HL-60 (cell line): ENCODE data around the gene DUSP28.

ENCODE experiments used
- DNase-seq, 2 experiments: peaks; one replicate each; pipeline ENCODE4 v3.0.0-alpha.2; 2010 to 2020; ENCODE audit warnings: low read depth in 1 of 2, low spot score in 1 of 2
- H3K27ac ChIP-seq: fragments of 250-450 bp; sonication (Bioruptor Pico); replicated peaks from 2 replicates; pipeline ENCODE4 v1.5.1; 2020; ENCODE audit warnings: mild to moderate bottlenecking, moderate library complexity
- H3K27me3 ChIP-seq: fragments of 250-450 bp; sonication (Bioruptor Pico); 2 replicates; pipeline ENCODE4 v1.5.1; 2021; ENCODE audit warnings: mild to moderate bottlenecking, moderate library complexity; ENCODE audit not compliant: insufficient read depth, poor library complexity, severe bottlenecking
- H3K4me3 ChIP-seq: replicated peaks from 2 replicates; pipeline ENCODE4 v1.5.1; 2011; ENCODE audit warnings: mild to moderate bottlenecking, control low read depth, low read length; ENCODE audit not compliant: insufficient read depth
- CTCF ChIP-seq: IDR thresholded peaks from one replicate; pipeline ENCODE4 v1.5.1; 2011; ENCODE audit warnings: low read length, control low read depth, inconsistent platforms; ENCODE audit not compliant: insufficient read depth
- GABPA ChIP-seq: IDR thresholded peaks from 2 replicates; pipeline ENCODE4 v1.6.1; 2012; ENCODE audit warnings: low read depth
- POLR2AphosphoS5 ChIP-seq: IDR thresholded peaks from 2 replicates; pipeline ENCODE4 v1.6.1; 2012; ENCODE audit warnings: low read depth
- REST ChIP-seq: IDR thresholded peaks from 2 replicates; pipeline ENCODE4 v1.6.1; 2012; ENCODE audit warnings: low read depth; ENCODE audit not compliant: insufficient replicate concordance
- SPI1 ChIP-seq: IDR thresholded peaks from 2 replicates; pipeline ENCODE4 v1.6.1; 2012; ENCODE audit warnings: low read depth, mild to moderate bottlenecking, borderline replicate concordance

The DUSP28 gene

DNA sequence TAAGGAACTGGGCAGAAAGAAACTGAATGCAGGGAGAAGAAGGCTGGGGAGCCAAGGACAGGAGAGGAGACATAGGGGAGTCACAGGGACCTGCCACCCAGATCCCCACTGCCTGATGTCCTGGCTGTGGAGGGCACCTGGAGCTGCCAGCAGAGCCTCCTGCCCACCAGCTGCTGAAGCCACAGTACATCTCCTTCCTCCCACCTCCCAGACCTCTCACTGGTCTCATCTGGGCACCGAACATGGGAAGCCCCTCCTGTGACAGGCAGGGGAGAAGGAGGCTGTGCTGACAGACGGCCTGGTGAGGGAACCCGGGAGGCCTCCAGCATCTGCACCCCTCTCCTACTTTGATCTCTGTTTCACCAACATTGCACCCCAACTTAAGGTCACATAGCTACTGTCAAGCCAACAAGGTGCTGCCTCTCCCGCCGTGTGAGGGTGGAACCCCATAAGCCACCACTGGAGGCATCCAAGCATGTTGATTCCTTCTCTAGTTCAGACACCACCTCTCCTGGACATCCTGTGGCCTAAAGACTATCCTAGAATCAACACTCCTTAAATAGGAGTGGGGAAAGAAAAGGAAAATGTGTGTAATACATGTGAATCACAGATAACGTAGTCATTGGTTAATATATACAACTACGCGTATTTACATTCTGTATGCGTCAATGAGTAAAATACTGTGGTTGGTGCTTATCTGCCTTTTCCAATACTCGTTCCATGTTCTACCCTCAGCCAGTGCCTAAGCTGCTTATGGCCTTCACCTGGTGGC, 4.6 kb downstream of the DUSP28 start:
- DNase-seq, result peak in 1 of 2 experiments; percentile 35
- TF ChIP-seq CTCF (no peak), REST (no peak), GABPA (no peak), SPI1 (no peak), POLR2AphosphoS5 (no peak)
- Histone ChIP-seq H3K27me3 (no peaks in the 10 kb centered on the region), H3K27ac (peak overlapping the region; percentile 92), H3K4me3 (no peak overlapping the region)

DNA sequence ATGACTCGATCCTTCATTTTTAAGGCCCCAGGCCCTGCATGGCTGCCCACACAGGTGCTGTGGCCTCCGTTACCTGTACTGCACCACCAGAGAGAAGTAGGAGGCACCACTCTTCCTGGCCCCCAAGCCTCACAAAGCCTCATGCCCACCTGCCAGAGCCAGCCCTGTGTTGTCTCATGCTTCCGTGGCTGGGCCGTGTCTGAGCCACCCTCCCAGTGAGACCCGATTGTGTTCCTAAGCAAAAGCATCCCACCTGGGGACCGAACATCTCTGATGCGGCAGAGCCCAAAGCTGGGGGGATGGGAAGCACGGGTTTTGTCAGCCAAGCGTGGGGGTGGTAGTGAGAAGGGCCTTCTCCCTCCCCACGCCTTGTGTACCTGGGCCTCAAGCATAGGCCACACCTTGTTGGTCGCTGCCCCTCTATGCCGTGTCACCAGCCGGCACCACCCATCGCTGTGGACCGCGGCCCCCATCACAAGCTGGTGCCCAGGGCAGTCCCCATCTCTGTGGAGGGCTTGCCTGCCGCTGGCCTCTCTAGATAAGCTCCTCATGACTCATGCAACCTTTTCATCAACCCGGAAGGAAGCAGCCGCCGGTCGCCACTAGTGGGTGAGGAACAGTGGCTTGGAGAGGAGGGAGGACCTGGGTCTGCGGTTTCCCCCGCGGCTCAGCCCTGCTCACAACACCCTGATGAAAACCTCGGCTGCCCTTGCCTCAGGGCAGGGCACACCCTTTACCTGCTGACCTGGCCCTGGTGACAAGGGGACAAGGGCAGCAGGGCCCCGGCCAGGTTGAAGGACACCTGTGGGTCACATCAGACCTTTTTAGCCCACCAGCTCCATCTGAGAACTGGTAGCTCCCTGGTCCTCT, 5.4 kb downstream of the DUSP28 start:
- H3K4me3 ChIP-seq, result peak overlapping the region; percentile 27
- peak; percentile 87 to 98 for DNase-seq
- H3K27ac ChIP-seq, result peak overlapping the region; percentile 92
- peak; percentile 46; the same call in 1 of the 2 replicates for TF ChIP-seq SPI1
- no peak for TF ChIP-seq CTCF
- TF ChIP-seq REST, result no peak
- peak; percentile 65; the same call in 1 of the 2 replicates for TF ChIP-seq POLR2AphosphoS5
- no peak for TF ChIP-seq GABPA
- H3K27me3 ChIP-seq, result no peaks in the 10 kb centered on the region

DNA sequence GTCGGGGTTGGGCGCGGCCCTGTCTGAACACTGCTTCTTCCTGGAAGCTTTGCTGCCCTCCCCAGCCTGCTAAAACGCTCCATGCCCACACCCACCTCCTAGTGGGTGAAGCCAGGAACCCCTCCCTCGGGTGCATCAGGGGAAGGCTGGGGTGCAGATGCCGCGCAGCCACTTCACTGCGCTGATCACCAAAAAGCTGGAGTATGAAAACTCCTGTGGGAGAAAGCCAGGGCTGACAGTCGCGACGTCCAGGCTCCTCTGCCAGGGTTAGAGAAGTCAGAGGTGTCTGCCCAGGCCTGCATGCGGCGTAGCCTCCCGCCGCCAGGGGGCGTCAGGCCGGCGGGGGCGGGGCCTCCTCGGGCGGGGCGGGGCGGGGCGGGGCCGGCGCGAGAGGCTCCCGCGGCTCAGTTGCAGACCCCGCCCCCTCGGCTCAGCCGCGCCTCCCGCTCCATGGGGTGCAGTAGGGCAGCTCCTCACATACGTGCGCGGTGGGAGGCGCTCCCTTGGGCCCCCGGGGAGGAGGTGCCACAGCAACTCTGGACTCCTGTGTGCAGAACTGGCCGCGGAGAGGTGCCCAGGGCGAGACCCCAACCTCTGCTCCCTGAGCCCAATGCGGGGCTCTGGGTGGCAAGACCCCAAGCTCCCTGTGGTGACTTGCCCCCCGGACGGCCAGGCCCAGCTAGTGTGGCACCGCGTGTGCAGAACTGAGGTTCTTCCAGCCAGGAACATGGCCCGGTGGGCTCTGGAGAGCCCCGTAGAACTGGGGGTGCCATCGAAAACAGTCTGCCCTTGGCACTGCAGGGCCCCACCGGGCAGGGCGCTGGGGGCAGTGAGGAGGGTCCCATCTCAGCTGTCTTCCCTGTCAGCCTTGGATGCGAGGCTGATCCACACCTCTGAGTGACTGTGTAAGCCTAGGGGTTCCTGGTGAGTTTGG, 6.3 kb downstream of the DUSP28 start:
- Histone ChIP-seq H3K4me3 (peak overlapping the region; percentile 56), H3K27me3 (no peaks in the 10 kb centered on the region), H3K27ac (peak overlapping the region; percentile 92)
- DNase-seq, result peak; percentile 84 to 94
- TF ChIP-seq GABPA (no peak), REST (no peak), SPI1 (no peak), CTCF (peak; percentile 59), POLR2AphosphoS5 (peak; percentile 28; the same call in 1 of the 2 replicates)
